ENCODE measurements around the gene DCBLD2.

Gene DCBLD2

DNA sequence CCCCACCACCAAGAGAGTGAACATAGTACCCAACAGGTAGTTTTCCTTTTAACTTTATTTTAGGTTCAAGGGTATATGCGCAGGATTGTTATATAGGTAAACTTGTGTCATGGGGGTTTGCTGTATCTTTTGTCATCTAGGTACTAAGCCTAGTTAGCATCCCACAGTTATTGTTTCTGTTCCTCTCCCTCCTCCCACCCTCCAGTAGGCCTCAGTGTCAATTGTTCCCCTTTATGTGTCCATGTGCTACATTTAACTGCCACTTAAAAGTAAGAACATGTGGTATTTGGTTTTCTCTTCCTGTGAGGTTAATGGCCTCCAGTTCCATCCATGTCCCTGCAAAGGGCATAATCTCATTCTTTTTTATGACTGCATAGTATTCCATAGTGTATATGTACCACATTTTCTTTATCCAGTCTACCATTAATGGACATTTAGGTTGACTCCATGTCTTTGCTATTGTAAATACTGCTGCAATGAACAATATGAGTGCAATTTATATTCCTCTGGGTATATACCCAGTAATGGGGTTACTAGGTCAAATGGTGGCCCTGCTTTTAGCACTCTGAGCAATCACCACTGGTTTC is 72.2 kb downstream of the DCBLD2 start:
- no peak for DNase-seq (ENCODE audit: low read depth in 2 of 2)

DNA sequence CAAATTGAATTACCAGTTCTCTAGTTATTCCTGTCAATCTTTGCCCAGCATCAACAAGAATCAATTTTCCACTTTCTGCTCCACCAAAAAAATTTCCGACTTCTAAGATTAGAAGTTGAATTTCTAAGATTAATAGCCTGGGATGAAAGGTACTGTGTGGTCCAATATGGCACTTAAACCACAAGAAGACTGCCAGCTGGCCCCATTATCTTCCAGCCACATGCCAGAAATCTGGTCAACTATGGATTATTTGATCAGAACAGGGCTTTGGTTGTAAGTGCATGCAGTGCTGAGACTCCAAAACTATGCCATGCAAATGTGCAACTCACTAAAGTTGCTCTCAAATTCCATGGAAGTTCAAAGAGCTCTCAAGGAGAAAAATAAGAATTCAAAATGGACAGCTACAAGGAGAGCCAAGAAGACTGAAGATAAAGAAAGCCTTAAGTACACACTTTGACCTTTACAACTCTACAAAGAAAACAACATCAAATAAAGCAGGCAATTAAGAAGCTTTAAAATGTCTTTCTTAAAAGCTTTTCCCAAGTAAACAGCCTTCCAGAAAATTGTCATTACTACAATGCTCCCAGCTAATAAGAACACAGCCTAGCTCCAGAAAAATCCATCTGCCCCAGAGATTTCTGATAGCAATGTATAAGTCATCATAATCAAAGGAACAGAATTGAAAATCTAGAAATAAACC is 74.1 kb downstream of the DCBLD2 start:
- DNase-seq (ENCODE audit: low read depth in 2 of 2), result no peak

DNA sequence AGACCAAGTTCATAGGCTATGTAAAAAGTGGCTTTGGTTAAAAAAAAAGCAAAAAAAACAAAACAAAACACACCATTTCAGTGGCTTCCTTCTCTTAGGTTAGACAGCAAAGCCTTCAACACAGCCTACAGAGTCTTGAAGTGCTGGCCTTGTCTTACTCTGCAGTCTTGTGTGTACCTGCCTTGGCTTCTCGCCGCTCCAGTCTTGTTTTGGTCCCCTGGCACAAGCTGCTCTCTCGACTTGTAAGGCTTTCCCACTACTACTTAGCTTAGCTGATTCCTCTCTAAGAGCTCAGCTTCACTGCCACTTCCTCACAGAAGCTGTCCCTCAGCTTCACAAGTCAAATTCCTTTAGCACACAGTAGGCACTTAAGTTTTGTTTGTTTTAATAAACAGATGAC is 75.4 kb downstream of the DCBLD2 start:
- DNase-seq (ENCODE audit: low read depth in 2 of 2), result no peak

DNA sequence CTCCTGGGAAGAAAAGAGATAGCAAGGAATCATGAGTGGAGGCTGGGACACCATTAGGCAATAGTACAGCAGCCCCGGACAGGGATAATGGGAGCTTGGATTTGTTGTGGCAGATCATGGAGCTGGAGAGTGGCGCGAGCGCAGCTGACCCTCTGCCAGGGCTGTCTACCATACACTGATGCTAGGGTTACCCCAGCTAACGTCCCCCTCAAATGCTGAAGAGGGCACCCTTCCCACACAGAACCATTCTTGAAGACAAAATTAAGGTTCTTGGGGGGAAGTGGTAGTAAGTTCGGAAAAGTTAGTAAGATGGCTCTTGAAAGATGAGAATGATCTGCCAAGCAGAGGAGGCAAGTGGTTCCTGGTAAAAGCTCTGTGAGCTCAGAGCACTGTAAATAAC is 77.2 kb downstream of the DCBLD2 start:
- no peak for DNase-seq (ENCODE audit: low read depth in 2 of 2)

DNA sequence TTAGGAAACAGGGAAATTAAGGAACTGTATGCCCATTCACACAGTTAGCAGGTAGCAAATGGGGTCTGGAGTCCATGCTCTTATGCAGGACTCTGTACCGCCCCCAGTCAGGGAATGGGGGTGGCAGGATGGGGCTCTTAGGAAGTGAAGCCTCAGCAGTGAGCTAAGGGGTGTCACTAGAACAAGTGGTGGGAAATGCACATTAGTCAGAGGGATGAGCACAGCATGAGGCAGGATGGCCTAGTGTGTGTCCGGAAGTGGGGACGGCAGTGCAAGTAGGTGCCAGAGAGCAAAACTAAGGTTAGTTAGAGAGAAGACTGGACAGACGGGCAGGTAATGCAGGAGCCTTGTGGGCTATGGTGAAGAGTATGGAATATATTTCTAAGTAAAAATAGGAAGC is 77.7 kb downstream of the DCBLD2 start:
- DNase-seq (ENCODE audit: low read depth in 2 of 2), result no peak

DNA sequence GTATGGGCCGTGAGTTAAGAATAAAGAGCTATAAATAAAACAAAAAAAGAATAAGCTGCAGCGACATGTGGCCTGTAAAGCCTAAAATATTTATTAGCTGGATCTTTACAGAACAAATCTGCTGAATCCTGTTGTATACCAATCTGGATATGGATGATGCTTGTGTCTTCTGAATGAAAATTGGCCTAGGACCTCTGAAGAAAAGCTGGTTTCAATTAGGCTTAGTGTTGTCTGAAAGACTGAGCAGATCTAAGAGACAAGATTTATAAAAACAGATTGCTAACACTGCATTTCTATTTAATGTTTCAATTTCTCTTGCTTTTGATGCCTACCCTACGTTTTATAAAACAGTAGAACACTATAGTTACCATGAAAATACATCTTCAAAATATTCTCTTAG is 80.4 kb downstream of the DCBLD2 start:
- no peak for DNase-seq (ENCODE audit: low read depth in 2 of 2)

DNA sequence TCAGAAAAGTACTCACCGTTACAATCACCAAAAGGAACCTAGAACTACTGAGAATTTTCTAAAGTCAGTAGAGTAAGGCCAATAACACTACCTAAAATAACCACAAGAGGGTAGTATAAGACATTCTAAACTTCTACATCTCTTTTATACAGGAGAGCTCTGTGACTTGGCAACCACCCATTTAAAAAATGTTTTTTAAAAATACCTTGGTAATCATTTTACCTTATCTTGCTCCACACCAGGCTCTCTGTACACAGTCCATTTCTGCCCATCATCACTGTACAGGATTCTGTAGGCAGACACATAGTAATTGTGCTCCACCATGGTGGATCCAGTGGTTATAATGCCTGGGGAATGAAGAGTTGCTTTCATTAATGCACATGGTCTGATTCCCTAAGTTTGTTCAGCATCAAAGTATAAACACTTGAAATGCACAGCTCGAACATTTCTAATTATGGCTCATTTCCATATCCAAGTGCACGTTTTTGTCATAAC is 83.9 kb downstream of the DCBLD2 start:
- DNase-seq (ENCODE audit: low read depth in 2 of 2), result no peak

DNA sequence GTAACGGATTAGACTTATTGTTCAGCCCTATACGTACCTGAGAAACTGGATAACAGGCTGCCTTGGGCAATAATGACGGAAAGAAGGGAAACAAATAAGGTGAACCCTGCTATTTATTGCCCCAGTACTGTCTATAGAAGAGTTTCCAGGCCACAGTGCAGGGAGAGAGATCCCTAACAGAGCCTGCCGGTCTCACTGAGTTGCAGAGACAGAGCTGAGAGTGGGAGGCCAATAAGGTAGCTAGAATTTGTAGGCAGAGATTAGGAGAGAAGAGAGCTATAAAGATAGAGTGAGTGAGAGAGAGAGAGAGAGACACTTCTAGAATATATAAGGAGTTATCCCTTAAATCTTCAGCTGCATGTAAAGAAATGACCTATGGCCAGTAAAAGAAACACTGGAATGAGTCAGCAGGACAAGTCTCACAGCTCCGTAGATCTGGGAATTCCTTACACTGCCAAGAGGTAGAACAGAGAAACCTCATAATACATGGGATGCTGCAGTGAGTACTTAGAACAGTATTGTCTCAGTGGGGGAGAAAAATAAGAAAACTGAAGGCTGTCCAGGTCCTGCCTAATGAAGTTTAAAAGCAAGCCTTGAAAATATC is 86.6 kb downstream of the DCBLD2 start:
- no peak for DNase-seq (ENCODE audit: low read depth in 2 of 2)

DNA sequence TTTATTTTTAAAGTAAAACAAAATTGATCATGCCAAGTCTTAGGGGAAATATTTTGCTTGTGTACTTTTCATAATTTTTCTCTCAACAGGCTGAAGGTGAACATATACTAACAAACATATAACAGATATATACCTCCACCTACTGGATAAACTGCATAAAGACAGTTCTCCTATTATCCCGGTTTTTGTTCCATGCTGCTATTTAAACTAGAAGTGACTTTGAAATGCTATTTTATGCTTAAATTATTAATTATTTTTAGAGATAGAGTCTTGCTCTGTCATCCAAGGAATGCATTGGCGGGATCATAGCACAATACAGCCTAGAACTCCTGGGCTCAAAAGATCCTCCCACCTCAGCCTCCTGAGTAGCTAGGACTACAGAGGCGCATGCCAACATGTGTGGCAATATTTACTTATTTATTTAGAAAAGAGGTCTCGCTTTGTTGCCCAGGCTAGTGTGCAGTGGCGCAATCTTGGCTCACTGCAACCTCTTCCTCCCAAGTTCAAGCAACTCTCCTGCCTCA is 88.6 kb downstream of the DCBLD2 start:
- DNase-seq (ENCODE audit: low read depth in 2 of 2), result no peak

DNA sequence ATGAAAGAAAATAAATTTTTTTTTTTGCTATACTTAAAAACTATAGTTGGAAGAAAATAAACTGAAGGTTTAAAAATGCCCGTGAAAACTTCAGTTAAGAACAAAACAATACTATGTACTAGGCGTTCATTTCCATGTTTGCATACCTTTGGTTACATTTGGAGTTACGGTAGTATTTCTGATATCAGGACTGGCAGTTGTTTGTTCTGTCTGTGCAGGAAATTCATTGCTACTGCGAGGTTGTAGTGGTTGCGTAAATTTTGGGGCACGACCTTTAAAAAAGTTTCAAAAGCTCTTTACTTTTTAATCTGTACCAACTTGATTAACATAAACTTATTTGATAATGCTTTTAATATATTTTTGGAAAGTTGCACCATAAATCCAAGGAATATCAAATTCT is 90.4 kb downstream of the DCBLD2 start:
- no peak for DNase-seq (ENCODE audit: low read depth in 2 of 2)

DNA sequence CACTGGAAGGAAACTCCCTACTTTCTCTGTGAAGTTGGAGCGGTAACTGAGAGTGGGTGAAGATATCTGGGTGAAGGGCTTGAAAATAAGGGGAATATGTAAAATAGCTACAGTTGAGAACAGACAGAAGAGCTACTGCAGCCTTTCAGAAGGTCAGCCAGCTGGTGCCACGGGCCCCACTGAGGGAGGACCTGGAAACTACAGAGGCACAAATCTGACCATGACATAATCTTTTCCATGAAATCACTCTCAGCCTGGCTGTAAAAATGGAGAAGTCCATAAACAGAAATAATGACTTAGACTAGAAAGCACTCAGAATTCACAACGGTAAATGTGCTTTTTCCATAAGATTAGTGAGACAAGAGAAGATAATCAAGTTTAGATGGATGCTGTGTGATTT is 91.9 kb downstream of the DCBLD2 start:
- no peak for DNase-seq (ENCODE audit: low read depth in 2 of 2)

DNA sequence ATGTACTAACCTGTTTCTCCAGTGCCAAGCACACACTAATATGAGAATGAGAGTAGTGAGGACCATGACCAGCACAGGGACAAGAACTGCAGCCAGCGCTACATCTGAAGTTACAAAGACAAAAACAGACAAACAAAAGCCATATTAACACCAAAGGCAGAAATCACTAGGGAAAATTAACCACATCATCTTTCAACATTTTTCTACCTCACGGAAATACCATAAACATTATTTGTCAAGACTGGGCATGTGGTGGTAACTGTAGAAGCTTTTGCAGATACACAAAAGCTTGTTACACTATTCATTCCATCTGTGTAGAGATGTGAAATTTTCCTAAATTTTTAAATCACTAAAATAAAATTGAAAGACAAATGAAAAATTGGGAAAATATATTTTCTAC is 93.4 kb downstream of the DCBLD2 start:
- no peak for DNase-seq (ENCODE audit: low read depth in 2 of 2)

DNA sequence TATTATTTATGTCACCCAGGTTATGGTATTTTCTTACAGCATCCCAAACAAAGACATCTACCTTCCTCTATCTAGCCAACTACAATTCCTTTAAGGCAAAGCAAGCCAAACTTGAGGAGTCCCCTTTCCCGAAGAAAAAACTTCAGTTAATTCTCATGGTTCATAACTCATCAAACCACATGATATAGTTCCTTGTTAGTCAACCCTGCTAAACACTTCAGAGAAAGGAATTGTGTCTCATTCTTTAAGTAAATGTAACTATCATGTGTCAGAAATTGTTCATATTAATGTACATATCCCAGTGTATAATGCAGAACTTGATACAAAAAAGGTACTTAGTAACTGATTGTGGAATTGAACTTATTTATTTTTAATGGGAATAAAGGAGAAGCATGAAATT is 93.9 kb downstream of the DCBLD2 start:
- no peak for DNase-seq (ENCODE audit: low read depth in 2 of 2)

DNA sequence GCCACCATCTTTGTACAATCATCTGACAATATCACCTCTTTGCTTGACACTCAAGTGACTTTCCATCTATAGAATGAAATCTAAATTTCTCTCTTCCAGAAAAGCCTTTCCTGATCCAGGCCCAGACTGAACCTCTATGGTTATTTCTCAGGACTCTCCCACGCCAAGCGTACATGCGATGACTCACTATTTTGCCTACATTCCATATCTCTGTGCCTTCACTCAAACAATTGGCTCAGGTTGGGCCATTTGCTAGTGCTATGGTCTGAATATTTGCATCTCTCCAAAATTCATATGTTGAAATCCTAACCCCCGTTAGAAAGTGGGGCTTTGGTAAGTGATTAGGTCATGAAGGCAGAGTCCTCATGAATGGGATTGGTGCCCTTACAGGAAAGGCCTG is 94.5 kb downstream of the DCBLD2 start:
- no peak for DNase-seq (ENCODE audit: low read depth in 2 of 2)

DNA sequence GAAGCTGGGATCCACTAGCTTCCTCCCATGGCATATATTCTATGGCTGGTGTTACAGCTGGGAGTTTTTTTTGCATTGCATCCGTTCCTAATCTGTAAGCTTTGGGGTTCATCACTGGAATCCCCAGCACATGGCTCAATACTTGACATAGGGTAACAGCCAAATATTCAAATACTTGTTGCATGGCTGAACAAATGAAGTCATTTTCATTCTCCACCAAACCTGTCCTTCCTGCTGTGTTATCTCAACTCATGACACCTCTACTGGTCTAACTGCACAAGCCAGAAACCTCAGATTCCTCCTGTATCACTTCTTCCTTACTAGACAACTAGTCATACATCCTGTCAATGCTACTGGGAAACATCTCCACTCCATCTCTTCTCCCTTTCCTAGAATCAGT is 95.0 kb downstream of the DCBLD2 start:
- DNase-seq (ENCODE audit: low read depth in 2 of 2), result no peak

DNA sequence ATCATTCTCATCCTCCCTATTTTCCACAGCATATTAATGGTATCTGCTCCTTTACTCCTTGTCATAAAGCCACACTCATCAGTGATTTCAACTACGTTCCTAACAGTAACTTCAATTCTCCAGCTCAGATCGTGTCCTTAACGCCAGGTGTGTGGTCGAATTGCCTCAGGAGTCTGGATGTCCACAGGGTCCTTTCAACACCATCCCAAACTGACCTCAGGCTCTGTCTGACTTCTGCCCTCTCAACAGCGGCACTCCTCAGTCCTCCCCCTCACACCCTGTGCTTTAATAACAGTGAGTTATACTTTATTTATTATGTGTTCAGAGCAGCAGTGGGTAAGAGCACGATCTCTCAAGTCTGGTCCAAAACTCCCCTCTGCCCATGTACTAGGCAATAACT is 95.9 kb downstream of the DCBLD2 start:
- DNase-seq (ENCODE audit: low read depth in 2 of 2), result no peak

DNA sequence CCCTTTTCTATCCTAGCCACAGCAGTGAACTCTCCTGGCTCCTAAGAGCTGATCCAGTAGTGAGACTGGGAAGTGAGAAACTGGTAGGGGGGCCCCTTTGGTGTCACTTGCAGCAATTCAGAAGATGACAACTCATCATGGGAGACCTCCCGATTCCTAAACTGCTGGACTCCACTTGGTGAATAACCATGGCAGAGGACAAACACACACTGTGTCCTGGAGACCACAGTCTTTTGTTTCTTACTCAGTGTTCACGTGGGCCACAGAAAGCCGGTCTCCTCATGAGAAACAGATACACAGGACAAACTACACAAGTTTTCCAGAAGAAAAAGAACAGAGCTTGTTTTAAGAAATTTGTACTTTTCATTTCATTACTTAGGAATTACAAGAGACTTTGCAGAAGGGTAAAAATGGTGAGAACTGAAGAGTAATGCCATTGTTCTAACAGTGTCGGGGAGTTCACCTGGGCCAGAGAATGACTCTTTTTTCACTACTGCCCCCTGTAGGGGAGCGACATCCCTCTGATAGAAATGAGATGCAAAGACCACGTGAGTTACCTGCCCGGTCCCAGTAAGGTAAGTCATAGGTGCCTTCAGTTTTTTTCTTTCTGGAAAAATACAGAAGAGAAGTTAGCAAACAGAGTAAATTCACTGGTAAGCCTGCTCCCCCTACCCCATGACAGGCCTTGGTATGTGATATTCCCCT is 100.3 kb downstream of the DCBLD2 start:
- no peak for DNase-seq (ENCODE audit: low read depth in 2 of 2)

DNA sequence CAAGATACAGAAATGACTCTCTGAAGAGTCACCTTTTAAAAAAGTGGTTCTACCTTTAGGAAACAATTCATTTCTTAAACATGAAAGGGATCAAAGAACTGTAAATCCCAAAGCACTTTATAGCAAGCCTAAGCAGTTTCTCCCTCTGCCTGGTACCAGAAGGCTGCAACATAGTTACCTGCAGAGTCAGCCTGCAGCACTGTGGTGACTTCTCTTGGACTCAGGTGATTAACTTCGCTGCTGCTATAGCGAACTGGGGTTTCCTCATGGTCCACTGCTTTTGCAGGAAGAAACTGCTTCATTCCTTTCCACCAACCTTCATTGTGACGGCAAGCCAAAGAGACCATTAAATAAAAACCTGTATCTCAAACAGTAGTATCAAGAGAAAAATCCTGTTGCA is 101.1 kb downstream of the DCBLD2 start:
- DNase-seq (ENCODE audit: low read depth in 2 of 2), result no peak

DNA sequence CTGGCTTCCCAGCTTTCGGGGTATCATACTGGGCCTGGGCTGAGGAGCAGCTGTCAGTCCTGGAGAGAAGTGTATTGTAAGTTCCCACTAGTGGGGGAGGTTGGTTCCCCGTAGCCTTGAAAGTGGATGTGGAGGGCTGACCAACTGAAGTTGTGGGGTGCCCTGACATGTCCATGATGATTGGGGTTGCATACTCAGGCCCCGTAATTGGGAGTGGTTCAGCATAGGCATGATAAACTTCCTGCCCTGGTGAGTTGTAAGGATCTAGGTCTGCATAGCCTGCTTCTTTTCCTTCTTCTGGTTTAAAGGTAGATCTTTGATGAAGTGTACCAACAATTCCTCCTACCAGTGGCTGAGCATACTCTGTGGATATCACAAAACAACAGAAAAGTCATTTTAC is 102.0 kb downstream of the DCBLD2 start:
- DNase-seq (ENCODE audit: low read depth in 2 of 2), result no peak

DNA sequence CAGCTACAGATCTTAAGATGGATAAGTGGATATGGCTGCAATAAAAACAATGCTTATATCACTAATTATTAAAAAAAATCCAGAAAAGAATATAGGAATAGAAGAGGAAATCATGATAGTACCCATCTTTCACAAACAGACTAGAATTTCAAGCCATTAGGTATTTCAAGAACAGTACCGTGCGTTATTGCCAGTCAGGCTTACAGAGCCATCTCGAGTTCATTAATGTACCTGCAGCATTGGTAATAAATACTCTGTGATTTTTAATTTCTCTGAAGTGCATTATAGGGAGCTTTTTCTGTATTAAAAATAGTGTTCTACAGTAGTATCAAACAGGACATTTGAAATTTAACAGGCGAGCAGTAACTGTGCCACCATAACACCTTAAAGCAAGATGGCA is 102.7 kb downstream of the DCBLD2 start:
- no peak for DNase-seq (ENCODE audit: low read depth in 2 of 2)

DNA sequence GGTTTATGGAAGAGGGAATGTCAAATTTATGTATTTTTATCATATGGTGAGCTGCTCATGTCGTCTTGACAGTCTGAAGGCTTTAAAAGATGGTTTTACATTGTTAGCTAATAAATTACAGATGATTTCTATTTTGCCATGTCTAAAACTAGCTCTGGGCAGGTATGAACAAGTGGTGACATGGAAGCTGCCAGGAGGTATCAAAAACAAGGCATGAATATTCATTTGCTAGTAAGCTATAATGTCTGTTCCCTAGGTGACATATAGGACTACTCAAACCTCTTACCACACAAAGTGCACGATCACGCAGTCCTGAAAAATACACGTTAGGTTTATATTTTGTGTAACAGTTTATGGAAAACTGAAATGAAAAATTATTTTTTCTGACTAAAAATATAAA is 103.6 kb downstream of the DCBLD2 start:
- no peak for DNase-seq (ENCODE audit: low read depth in 2 of 2)

DNA sequence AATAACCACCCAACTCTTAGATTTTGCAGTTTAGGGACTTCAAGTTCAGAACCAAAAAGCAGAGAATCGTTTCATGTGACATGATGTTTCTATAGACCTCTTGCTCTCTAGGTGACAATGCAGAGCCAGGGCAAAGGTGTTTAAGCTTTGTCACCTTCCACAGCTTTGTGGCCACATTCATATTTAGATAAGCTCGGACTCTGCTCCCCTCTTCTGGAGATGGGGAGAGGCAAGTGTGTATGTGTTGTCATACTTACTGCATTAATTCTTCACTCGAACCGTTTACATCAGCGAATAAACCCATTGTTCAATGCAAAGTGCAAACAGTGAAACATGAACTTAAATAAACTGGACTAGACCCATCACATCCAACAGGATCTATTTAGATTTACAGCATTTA is 105.2 kb downstream of the DCBLD2 start:
- DNase-seq (ENCODE audit: low read depth in 2 of 2), result no peak

DNA sequence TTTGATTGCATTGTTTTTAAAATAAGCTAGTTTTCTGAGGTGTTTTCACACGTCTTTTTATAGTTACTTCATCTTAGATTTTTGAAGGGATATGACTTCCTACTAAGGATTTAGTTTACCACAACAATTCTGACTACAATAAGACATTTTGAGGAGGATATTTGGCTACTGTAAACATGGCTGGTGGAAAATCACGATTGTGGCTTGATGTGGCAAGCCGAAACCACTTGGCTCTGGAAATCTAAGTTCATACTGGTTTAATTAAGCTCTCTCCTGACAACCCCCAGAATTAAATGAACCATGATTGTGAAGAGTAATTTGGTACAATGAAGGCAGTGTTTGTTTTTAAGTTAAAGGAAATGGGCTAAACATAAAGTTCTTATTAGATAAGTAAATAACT is 107.5 kb downstream of the DCBLD2 start:
- no peak for DNase-seq (ENCODE audit: low read depth in 2 of 2)
